Psoas muscle (tissue), 8 donors: ENCODE results near the gene ZDHHC19. TPM values are rescaled to one million over a fixed set of nuclear protein-coding genes. Genes with fewer than 3 reads are reported as not detected.
A peak's percentile ranks its signal among the peaks of the same experiment; 100 is the strongest.

Source experiments
- ATAC-seq, 4 donors: fragments of 200-7000 bp; cut with Tn5 transposase; one replicate each; pipeline ENCODE4 v1.9.1; 2020; ENCODE audit warnings: moderate library complexity in 3 of 4, mild to moderate bottlenecking in 2 of 4
- DNase-seq, 2 donors: peaks; one replicate each; pipeline ENCODE4 v3.0.0-alpha.2; 2020
- H3K27ac ChIP-seq: fragments of 200-600 bp; one replicate; pipeline ENCODE4 v1.8.0; 2022
- H3K27me3 ChIP-seq, 3 donors: fragments of 200-600 bp in 1 of 3; one replicate each; pipeline versions ENCODE4 v1.6.1 to v1.8.0; 2013 to 2022; ENCODE audit warnings: low read length in 2 of 3, mild to moderate bottlenecking in 2 of 3, moderate library complexity in 1 of 3; ENCODE audit not compliant: insufficient read depth in 3 of 3
- H3K36me3 ChIP-seq, 2 donors: fragments of 200-600 bp in 1 of 2; one replicate each; pipeline versions ENCODE4 v1.6.1 to v1.8.0; 2013 to 2022; ENCODE audit warnings: low read depth in 1 of 2, mild to moderate bottlenecking in 1 of 2, moderate library complexity in 1 of 2; ENCODE audit not compliant: insufficient read depth in 1 of 2
- H3K4me1 ChIP-seq: fragments of 200-600 bp; one replicate; pipeline ENCODE4 v1.8.0; 2022
- H3K4me3 ChIP-seq: fragments of 200-600 bp; one replicate; pipeline ENCODE4 v1.8.0; 2022; ENCODE audit warnings: mild to moderate bottlenecking
- H3K9me3 ChIP-seq: fragments of 200-600 bp; one replicate; pipeline ENCODE4 v1.8.0; 2022
- WGBS, 3 donors: extraction: QIAGEN DNeasy Blood & Tissue Kit; methylation state at CpG; one replicate each; pipeline versions ENCODE4 v1.1.6 to v1.1.7; 2013; 5-methylcytosine and 5-hydroxymethylcytosine counted together
- intact Hi-C, 2 donors: fragments of 100-400 bp; cut with DNase I; formaldehyde crosslinking; loops; one replicate each; pipeline versions ENCODE4 v1.11.0 to v1.14.2; 2022
- polyA plus RNA-seq, 3 donors: library from polyadenylated mRNA; stranded (reverse); fragments of 200-250 nt; gene quantifications; one replicate each; pipeline ENCODE4 v1.2.3, GENCODE V29; 2013
- total RNA-seq, 4 donors: library from RNA; stranded (reverse); fragmentation: NEBNext Ultra II Directional in 2 of 4; extraction: Animal tissue kit (Norgen Biotek cat#: 25700) in 2 of 4; gene quantifications; one replicate each; pipeline versions ENCODE4 v1.2.1 to v1.2.4, GENCODE V29; 2021 to 2023
- TF ChIP-seq, protein P1 (sequence below): fragments of 200-600 bp; IDR thresholded peaks from one replicate; pipeline ENCODE4 v1.8.0; 2022; ENCODE audit warnings: antibody characterized with exemption
- donor health status: healthy with polysubstance abuse.
- donor health status: DM: no; HTN: no; CAD: no; lungs with moderate emphysema.
- donor health status: Bipolar disorder and iron deficiency.
- donor health status: healthy.
- donor health status: DM: yes; HTN: yes; CAD: no.
- donor health status: DM: no; HTN: no; CAD: no.
- donor health status: DM: no; HTN: no; CAD: no.
- donor health status: DM: yes; HTN: yes; CAD: no.

ZDHHC19 gene
- total and polyA plus RNA-seq, 7 donors = 0.25 to 1.1 (median 0.38) TPM; not detected in 2

DNA sequence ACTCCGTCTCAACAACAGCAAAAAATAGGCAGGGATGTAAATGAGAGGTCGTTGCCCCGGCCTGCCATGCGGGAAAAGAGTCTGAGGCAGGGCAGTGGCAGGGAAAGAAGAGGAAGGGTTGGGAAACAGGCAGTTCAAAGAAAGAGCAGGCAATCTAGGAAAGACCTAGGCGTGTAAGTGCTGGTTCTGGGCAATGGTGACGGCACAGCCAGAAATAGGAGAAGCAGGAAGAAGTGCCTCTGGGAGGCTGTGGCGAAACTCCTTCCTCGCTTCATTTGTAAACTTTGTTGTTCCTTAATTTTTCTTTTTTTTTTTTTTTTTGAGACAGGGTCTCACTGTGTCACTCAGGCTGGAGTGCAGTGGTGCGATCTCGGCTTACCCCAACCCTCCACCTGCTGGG lies 9.4 kb upstream of the ZDHHC19 start:
- ATAC-seq (peak in 1 of 4 donors; percentile 25), DNase-seq (no peak)
- TF ChIP-seq, protein P1, sequence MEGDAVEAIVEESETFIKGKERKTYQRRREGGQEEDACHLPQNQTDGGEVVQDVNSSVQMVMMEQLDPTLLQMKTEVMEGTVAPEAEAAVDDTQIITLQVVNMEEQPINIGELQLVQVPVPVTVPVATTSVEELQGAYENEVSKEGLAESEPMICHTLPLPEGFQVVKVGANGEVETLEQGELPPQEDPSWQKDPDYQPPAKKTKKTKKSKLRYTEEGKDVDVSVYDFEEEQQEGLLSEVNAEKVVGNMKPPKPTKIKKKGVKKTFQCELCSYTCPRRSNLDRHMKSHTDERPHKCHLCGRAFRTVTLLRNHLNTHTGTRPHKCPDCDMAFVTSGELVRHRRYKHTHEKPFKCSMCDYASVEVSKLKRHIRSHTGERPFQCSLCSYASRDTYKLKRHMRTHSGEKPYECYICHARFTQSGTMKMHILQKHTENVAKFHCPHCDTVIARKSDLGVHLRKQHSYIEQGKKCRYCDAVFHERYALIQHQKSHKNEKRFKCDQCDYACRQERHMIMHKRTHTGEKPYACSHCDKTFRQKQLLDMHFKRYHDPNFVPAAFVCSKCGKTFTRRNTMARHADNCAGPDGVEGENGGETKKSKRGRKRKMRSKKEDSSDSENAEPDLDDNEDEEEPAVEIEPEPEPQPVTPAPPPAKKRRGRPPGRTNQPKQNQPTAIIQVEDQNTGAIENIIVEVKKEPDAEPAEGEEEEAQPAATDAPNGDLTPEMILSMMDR = no peak
- 90% methylated on average over 10 of the region's 10 CpGs for WGBS, 3 donors
- Histone ChIP-seq H3K36me3 (no peaks in the 10 kb centered on the region), H3K27ac (no peak overlapping the region), H3K9me3 (no peaks in the 10 kb centered on the region), H3K4me1 (peaks cover 3% of the 10 kb centered on the region), H3K27me3 (no peaks in the 10 kb centered on the region), H3K4me3 (no peak overlapping the region)
- intact Hi-C loops = no loop called here

DNA sequence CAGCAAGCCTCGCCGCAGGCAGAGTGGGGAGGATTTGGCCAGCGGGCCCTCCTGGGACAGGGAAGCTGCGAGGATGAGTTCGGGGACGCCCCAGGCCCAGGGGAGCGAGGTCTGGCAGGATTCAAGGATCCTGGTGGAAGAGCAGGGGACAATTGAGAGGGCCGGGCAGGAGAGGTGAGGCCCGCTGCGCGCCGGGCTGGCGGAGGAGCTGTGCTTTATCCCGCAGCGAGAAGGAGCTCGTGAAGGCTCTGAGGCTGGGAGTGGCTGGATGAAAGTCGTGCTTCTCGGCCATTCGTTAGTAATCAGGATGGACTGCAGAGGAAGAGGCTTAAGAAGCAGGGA lies 8.7 kb upstream of the ZDHHC19 start:
- TF ChIP-seq, protein P1 = no peak
- Histone ChIP-seq H3K27ac (peak overlapping the region; percentile 46), H3K4me3 (peak overlapping the region; percentile 25), H3K4me1 (peaks cover 3% of the 10 kb centered on the region), H3K9me3 (no peaks in the 10 kb centered on the region), H3K36me3 (no peaks in the 10 kb centered on the region), H3K27me3 (no peaks in the 10 kb centered on the region)
- intact Hi-C loops = no loop called here
- WGBS, 3 donors = 78 to 85% (median 78%) methylated on average over 19 of the region's 19 CpGs
- DNase-seq (no peak), ATAC-seq (no peak)

DNA sequence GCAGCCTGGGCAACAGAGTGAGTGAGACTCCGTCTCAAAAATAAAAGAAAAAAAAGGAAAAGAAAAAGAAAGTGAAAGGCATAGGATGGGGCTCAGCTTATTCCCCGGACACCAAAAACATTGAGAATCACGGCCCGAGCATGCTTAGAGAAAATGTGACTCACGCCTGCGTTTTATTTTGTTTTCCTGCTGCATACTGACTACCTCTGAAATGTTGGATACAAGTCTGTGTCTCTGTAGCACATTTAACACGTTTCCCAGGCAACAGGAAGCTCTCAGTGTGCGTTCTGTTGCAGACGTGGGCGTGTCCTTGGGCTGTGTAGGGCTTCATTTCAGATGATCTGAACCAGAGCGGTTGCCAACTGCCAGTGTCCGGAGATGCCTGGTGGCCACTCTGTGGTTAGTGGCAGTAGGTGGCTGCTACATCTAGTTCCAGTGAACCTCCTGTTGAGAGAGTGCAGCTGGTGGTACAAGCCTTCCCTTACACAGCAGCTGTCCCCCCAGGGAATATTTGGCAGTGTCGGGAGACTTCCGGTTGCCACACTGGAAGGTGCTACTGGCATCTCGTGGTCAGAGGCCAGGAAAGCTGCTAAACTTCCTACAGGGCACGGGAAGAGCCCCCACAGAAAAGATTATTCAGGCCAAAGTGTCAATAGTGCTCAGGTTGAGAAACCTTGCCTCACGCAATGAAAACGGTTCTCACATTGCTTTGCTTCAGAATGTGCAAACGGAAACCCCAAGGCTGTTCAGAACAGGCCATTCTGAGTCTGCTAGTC lies 8.2 kb upstream of the ZDHHC19 start:
- Histone ChIP-seq H3K4me1 (peaks cover 3% of the 10 kb centered on the region), H3K4me3 (peak overlapping the region; percentile 25), H3K27me3 (no peaks in the 10 kb centered on the region), H3K27ac (peak overlapping the region; percentile 46), H3K9me3 (no peaks in the 10 kb centered on the region), H3K36me3 (no peaks in the 10 kb centered on the region)
- ATAC-seq (peak; percentile 53 to 64 (median 55)), DNase-seq (peak; percentile 65 to 70)
- TF ChIP-seq, protein P1 = no peak
- WGBS, 3 donors = 17 to 35% (median 24%) methylated on average over 19 of the region's 19 CpGs
- intact Hi-C loops = no loop called here

DNA sequence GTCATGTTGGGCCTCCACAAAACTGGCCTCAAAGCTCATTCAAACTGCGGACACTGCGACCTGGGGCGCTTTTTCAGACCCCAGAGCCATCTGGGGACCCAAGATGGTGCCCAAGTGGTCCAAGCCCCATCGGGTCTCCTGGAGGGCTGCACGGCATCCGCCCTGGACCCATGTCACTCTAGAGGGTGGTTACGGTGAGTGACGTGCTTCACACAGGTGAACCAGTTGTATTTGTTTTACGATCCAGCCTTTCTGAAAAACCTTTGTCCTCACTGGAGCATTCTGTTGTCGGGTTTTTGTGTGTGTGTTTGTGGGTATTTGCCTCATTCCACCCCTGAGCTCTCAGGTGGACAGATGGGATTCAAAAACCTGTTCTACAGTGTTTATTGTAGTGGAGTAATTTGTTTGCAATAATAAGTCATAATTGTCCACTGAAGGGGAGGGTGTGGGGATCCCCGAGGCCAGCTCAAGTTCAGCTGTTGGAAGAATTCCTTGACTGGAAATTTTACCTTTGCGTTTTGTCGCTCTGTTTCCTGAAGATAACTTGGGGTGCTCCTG lies 7.0 kb upstream of the ZDHHC19 start:
- no peak overlapping the region for H3K4me3 ChIP-seq
- TF ChIP-seq, protein P1 = no peak
- ATAC-seq = no peak
- DNase-seq = no peak
- H3K36me3 ChIP-seq = no peaks in the 10 kb centered on the region
- WGBS, 3 donors = 86 to 93% (median 89%) methylated on average over 13 of the region's 13 CpGs
- H3K4me1 ChIP-seq = peaks cover 3% of the 10 kb centered on the region
- no peaks in the 10 kb centered on the region for H3K27me3 ChIP-seq
- H3K9me3 ChIP-seq = no peaks in the 10 kb centered on the region
- no peak overlapping the region for H3K27ac ChIP-seq
- intact Hi-C loops = no loop called here
